Measurements from ENCODE around the gene ARHGEF7.

The ARHGEF7 gene

DNA sequence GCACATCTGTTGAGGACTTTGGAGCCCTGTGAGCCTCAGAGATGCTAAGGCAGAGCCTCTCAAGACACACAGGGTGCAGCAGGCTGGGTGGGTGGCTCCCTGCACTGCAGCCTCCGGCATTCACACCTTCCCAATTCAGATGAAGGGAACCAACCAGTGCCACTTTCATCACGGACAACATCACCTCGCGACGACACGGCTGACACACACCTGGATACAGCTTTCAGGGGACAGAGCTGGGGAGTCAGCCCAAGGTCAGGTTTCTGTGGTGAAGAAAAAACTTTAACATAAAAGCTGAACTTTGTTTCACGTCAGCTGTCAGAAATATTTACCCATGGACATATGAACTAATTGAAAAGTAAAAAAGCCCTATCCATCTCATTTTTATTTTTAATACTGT is 24.9 kb upstream of the ARHGEF7 start:
- in situ Hi-C loops (cut with HindIII; ENCODE audit: low pct_unique_long_range_greater_than_20kb, low sequenced_read_pairs), result no loop called here
- no peak for TF ChIP-seq JUND (IDR thresholded peaks at IDR 0.05; ENCODE audit: low read depth)
- DNase-seq (ENCODE audit: low read depth in 1 of 2, low spot score in 1 of 2), result no peak

- DNase-seq (ENCODE audit: low read depth in 1 of 2, low spot score in 1 of 2), result no peak
- in situ Hi-C loops (cut with HindIII; ENCODE audit: low pct_unique_long_range_greater_than_20kb, low sequenced_read_pairs), result no loop called here
- no peak for TF ChIP-seq JUND (IDR thresholded peaks at IDR 0.05; ENCODE audit: low read depth)
Observed at GRCh38 chr13:111092685-111093084, 22.4 kb upstream of the ARHGEF7 start.

DNA sequence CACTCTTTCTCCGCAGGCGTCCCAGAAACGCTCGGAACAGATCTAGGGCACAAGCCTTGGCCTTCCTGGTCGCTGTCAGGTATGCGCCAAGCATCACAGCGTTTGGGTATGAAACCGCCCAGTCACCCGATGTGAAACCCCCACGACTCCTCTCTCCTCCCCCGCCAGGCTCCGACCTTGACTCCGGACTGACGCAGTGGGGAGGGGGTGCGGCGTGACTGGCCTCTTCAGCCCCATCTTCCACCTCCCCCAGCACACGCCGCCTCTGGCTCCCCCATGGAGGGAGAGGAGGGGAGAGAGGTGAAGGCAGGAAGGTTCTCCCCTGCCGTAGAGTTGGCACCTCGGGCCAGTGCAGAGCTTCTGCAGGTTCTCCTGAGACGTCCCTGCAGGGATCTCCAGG is 22.0 kb upstream of the ARHGEF7 start:
- DNase-seq (ENCODE audit: low read depth in 1 of 2, low spot score in 1 of 2), result no peak
- TF ChIP-seq JUND (IDR thresholded peaks at IDR 0.05; ENCODE audit: low read depth), result no peak
- in situ Hi-C loops (cut with HindIII; ENCODE audit: low pct_unique_long_range_greater_than_20kb, low sequenced_read_pairs), result no loop called here

DNA sequence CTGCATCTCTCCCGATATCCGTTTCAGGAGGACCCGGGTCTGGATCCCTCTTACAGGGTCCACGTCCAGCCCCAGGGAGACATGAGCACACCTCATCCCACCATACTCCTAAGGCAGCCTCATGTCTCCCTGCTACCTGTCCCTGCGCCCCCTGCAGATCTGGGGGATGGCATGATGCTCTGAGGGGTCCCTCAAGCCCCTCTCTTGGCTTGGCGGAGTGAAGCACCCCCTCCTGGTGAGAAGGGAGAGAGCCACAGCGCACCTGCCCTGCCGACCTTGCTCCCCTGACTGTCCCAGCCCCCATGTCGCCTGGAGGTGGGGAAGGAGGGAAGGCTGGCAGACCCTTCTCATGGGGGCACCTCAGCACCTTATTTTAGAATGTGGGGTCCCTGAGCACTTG is 21.5 kb upstream of the ARHGEF7 start:
- no peak for TF ChIP-seq JUND (IDR thresholded peaks at IDR 0.05; ENCODE audit: low read depth)
- DNase-seq (ENCODE audit: low read depth in 1 of 2, low spot score in 1 of 2), result no peak
- in situ Hi-C loops (cut with HindIII; ENCODE audit: low pct_unique_long_range_greater_than_20kb, low sequenced_read_pairs), result no loop called here

DNA sequence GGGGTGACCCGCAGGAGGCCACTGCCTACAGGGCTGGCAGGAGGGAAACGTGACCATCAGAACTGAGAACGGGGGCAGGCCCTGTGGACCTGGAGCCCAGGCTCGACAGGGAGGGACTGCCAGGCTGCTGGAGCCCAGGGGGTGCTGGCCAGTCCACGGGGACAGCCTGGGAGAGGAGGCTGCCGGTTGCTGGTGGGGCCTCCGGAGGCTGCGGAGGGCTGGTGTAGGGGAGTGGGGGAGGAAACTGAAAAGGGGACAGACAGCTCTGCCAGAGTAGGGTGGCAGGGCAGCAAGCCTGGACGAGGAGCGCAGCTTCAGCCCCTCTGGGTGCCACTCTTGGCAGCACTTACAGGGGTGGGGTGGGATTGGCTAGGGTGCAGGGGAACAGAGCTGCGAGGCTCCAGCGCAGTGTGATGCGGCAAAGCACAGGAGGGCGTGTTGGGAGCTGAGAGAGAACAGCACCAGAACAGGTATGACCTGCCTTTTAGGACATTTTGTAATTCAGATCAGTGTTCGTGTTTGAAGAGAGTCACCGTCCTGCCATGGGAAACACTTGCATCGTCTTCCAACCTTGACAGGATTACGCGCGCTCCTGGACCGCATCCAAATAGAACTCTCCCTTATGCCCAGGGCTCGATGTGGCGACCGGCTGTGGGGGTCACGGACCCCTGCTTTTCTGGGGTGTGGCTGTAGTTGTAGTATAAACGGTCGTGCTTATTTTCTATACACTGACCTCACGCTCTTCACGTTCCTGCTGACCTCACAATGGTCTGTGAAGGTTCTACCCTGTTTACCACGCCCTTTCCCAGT is 19.9 kb upstream of the ARHGEF7 start:
- in situ Hi-C loops (cut with HindIII; ENCODE audit: low pct_unique_long_range_greater_than_20kb, low sequenced_read_pairs), result no loop called here
- peak in 1 of 2 experiments; percentile 15 for DNase-seq (ENCODE audit: low read depth in 1 of 2, low spot score in 1 of 2)
- no peak for TF ChIP-seq JUND (IDR thresholded peaks at IDR 0.05; ENCODE audit: low read depth)

- TF ChIP-seq JUND (IDR thresholded peaks at IDR 0.05; ENCODE audit: low read depth), result no peak
- in situ Hi-C loops (cut with HindIII; ENCODE audit: low pct_unique_long_range_greater_than_20kb, low sequenced_read_pairs), result no loop called here
Observed at GRCh38 chr13:111095911-111096501, 19.1 kb upstream of the ARHGEF7 start.

GRCh38 chr13:111099290-111099689 is 15.8 kb upstream of the ARHGEF7 start:
- in situ Hi-C loops (cut with HindIII; ENCODE audit: low pct_unique_long_range_greater_than_20kb, low sequenced_read_pairs), result no loop called here
- DNase-seq (ENCODE audit: low read depth in 1 of 2, low spot score in 1 of 2), result no peak
- no peak for TF ChIP-seq JUND (IDR thresholded peaks at IDR 0.05; ENCODE audit: low read depth)

More at GRCh38 chr13:111095911-111096501, 19.1 kb upstream of the ARHGEF7 start:
- no peak for DNase-seq (ENCODE audit: low read depth in 1 of 2, low spot score in 1 of 2)

DNA sequence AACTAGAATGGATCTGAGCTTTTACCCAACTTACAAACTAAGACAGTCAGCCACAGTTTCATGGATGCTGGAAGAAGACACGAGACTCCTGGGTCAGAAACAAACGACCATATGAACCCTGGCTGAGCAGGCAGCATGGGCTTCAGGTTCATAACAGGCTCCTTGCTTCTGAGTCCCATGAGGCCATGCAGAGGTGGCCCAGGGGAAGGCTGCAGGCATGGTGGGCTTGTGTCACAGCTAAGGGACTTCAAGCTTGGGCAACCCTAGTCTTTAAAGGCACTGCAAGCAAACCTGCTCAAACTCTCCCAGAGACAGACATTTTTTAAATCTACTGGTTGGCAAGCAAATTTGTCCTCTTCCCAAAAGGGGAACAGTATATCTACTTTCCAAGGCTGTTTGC is 5.1 kb upstream of the ARHGEF7 start:
- DNase-seq (ENCODE audit: low read depth in 1 of 2, low spot score in 1 of 2), result no peak
- no peak for TF ChIP-seq JUND (IDR thresholded peaks at IDR 0.05; ENCODE audit: low read depth)

DNA sequence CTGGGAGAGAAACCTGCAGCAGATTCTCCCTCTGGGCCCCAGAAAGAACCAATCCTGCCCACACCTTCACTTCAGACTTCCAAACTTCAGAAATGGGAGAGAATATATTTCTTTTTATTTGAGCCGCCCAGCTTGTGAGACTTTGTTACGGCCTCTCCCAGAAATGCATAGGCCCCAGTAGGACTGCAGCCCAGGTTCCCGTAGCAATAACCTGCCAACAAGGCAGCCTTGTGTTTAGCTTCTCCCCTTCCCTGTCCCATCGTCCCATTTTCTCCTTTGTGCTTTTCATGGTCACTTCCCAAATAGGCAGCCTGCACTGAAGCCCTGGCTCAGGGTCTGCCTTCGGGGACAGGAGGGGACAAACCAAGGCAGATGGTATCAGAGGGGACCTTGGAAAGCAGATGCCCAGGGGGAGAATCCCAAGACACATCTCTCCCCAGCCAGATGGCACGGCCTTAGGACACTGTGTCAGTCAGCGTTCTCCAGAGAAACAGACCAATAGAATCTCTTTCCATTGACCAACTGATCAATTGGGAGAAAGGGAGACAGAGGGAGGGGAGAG is 3.7 kb upstream of the ARHGEF7 start:
- no peak for TF ChIP-seq JUND (IDR thresholded peaks at IDR 0.05; ENCODE audit: low read depth)
- in situ Hi-C loops (cut with HindIII; ENCODE audit: low pct_unique_long_range_greater_than_20kb, low sequenced_read_pairs), result no loop called here
- no peak for DNase-seq (ENCODE audit: low read depth in 1 of 2, low spot score in 1 of 2)

More for the DNA sequence above, 5.1 kb upstream of the ARHGEF7 start:
- in situ Hi-C loops (cut with HindIII; ENCODE audit: low pct_unique_long_range_greater_than_20kb, low sequenced_read_pairs), result no loop called here

GRCh38 chr13:111112196-111112595 is 2.9 kb upstream of the ARHGEF7 start:
- DNase-seq (ENCODE audit: low read depth in 1 of 2, low spot score in 1 of 2), result no peak
- no peak for TF ChIP-seq JUND (IDR thresholded peaks at IDR 0.05; ENCODE audit: low read depth)
- in situ Hi-C loops (cut with HindIII; ENCODE audit: low pct_unique_long_range_greater_than_20kb, low sequenced_read_pairs), result no loop called here

DNA sequence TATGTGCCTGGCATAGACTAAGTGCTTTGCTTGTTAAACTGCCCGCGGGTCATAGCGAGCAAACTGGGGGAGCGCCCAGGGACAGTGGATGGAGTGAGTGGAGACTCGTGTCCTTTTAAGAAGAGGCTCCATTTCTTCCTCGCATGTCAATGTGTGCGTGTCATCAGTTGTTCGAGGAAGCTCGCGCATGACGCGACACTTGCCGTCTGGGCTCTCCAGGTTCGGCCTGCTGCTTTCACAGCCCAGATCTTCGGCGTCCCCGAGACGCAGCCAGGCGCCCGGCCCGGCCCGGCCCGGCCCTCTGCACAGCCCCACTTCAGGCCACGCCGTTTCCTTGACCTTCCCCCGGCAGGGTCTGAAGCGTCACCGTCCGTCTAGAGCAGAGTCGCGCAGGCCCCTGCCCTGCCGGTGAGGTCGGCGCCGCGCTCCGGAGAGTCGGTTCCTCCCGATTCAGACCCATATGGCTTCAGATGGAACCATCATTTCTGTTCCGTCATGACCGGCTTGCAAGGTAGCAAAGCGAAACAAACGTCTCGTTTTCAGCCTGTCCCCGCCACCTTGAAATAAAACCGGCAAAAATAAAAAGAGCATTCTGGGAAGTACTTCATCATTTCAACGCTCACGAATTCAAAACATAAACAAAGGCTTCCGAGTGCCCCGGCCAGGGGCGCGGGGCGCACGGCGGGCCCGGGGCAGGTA is 599 bp upstream of the ARHGEF7 start:
- peak; percentile 60 to 66 for DNase-seq (ENCODE audit: low read depth in 1 of 2, low spot score in 1 of 2)
- TF ChIP-seq JUND (IDR thresholded peaks at IDR 0.05; ENCODE audit: low read depth), result no peak
- in situ Hi-C loops (cut with HindIII; ENCODE audit: low pct_unique_long_range_greater_than_20kb, low sequenced_read_pairs), result no loop called here

GRCh38 chr13:111115965-111116521 is 933 bp downstream of the ARHGEF7 start:
- DNase-seq (ENCODE audit: low read depth in 1 of 2, low spot score in 1 of 2), result no peak
- TF ChIP-seq JUND (IDR thresholded peaks at IDR 0.05; ENCODE audit: low read depth), result no peak
- in situ Hi-C loops (cut with HindIII; ENCODE audit: low pct_unique_long_range_greater_than_20kb, low sequenced_read_pairs), result no loop called here

Data from T47D (cell line).